HG03439 (cell line): ENCODE measurements around the gene ALAS1.
"Not testable (repeated sequence)": the region's sequence is repeated elsewhere in the genome, so short reads cannot be mapped to it uniquely, and the experiment has no call there.

Experiments
- ATAC-seq: cut with Tn5 transposase; IDR thresholded peaks from one replicate; pipeline ENCODE4 v1.9.1; 2021; ENCODE audit warnings: mild to moderate bottlenecking, moderate library complexity; ENCODE audit not compliant: unreplicated experiment

Gene ALAS1

DNA sequence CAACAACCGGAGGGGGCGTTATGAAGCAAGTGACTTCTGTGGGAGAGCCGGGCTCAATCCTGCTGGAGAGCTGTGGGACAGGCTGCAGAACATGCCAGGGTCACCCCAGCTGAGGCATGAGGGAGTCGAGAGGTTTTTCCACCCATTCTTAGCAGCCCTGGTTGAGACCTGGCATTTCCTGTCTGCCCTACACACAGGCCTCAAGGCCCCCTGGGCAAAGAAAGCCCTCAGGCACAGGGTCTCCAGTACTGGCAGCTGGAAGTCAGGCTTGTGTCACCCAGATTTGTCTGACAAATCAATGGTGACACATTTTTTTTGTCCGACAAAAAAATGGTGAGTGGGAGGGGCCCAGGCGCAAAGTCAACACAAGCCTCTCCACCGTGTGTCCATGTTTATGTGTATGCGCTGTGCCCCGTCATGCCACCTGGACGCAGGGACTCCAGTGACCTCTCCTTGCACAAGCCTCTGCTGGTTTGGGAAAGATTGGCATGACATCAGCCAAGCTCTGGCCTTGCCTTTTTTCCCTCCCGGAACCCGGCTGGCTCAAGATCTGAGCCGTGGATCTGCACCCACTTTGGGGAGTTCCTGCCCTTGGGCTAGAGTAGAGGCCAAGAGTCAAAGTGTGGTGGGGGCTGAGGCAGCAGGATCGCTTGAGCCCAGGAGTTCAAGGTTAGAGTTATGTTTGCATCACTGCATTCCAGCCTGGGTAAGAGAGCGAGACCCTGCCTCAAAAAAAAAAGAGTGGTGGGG lies 20.8 kb upstream of the ALAS1 start:
- ATAC-seq = no peak

GRCh38 chr3:52177701-52178042 lies 20.3 kb upstream of the ALAS1 start:
- no peak for ATAC-seq

GRCh38 chr3:52178126-52178525 lies 19.8 kb upstream of the ALAS1 start:
- not testable (repeated sequence) for ATAC-seq

DNA sequence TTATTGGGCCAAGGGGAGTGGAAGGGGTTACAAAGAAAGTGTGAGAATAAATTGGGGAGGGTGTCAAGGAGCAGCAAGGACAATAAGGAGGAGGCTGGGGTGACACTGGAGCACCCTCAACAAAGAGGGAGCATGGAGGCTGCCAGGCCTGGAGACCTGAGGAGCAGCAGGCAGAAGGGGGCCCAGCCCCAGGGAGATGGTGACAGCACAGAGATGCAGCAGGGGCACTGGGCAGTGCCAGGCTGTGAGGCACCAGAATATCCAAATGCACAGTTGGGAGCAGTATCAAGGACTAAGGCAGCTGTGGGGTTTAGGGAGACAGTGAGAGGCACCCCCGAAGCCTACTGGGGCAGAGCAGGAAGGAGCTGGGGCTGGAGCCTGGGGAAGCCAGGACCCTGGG lies 19.4 kb upstream of the ALAS1 start:
- ATAC-seq = no peak

DNA sequence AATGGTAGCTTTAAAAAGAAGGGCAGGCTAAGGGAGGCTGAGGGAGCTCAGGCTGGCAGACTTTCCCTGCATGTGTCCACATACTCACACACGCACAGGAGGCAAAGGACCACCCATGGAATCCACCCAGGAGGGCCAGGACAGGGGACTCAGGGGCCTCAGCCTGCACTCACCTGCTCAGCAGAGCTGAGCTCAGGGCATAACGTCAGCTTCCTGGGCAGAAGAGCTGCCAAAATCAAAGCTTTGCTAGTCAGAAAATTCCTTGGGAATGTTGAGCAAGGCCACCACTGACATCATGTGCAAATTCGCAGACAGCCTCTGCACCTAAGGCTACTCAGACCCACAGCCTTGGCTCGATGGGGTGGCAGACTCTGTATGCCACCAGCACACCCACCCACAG lies 16.4 kb upstream of the ALAS1 start:
- ATAC-seq = no peak

DNA sequence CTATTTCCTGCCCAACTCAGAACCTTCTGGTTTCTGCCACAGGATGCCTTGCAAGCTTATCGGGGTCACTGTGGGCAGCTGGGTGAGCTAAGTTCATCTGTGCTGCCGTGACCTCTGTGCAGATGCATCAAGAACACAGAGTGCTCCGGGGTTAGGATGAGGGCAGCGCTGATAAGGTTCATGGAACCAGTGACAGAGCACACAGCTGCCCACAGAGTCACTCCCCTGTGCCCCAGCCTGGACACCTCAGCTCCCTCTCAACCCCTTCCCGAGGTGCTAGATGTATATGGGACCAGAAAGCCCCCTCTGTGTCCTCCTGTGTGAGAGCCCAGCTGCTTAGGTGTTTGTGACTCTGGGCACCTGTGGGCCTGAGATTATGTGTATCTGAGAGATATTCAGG lies 15.8 kb upstream of the ALAS1 start:
- ATAC-seq = no peak

GRCh38 chr3:52182691-52183090 lies 15.3 kb upstream of the ALAS1 start:
- ATAC-seq = no peak

- no peak for ATAC-seq
Observed at GRCh38 chr3:52183786-52184445, 14.0 kb upstream of the ALAS1 start.

GRCh38 chr3:52184690-52185089 lies 13.3 kb upstream of the ALAS1 start:
- ATAC-seq = no peak

DNA sequence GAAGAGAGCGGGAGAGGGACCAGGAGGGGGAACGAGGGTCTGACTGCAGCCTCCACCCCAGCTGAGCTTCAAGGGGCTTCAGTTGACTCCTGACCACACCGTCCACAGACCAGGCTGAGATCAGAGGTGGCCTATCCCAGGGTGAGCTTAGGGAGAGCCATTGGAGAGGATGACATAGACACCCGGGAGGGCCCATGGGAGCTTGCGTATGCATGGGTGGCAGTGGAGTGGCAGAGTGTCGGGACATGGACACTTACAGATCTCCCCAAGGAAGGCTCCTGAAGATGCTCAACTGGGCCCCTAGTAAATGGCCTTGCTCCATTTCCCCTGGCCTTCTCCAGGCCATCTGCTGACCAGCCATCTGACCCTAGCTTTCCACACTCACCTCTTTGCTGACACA lies 12.6 kb upstream of the ALAS1 start:
- no peak for ATAC-seq

DNA sequence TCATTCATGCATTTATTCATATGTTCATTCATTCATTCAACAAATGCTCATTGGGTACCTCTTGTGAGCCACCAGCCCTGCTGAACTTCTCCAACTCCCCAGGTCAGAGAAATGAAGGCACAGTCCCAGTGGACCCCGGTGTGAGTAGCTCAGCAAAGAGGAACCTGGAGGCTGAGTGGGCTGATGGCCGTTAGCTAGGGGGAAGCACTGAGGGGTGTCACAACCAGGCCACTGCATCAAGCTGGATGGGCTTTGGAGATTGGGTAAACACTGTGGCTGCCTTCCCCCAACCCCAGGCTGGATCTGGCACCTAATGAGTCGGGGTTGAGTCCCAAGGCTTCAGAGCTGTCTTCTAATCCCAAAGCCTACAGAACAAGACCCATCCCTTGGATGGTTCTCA lies 12.1 kb upstream of the ALAS1 start:
- no peak for ATAC-seq

DNA sequence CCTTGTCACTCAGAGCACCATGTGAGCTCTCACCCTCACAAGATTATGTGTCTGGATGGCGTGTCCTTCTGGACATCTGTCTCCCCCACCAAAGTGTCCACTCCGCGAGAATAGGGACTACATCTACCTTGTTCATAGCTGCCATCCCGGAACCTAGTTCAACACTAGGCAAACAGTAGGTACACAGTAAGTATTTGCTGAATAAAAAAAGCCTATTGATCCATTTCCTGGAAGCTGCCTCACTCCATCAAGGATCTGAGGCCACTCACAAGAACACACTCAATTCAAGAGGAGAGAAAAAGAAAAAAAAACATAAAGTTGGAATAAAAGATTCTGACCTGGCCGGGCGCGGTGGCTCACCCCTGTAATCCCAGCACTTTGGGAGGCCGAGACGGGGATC lies 11.2 kb upstream of the ALAS1 start:
- ATAC-seq = no peak

- no peak for ATAC-seq
Observed at GRCh38 chr3:52188556-52188955, 9.4 kb upstream of the ALAS1 start.

DNA sequence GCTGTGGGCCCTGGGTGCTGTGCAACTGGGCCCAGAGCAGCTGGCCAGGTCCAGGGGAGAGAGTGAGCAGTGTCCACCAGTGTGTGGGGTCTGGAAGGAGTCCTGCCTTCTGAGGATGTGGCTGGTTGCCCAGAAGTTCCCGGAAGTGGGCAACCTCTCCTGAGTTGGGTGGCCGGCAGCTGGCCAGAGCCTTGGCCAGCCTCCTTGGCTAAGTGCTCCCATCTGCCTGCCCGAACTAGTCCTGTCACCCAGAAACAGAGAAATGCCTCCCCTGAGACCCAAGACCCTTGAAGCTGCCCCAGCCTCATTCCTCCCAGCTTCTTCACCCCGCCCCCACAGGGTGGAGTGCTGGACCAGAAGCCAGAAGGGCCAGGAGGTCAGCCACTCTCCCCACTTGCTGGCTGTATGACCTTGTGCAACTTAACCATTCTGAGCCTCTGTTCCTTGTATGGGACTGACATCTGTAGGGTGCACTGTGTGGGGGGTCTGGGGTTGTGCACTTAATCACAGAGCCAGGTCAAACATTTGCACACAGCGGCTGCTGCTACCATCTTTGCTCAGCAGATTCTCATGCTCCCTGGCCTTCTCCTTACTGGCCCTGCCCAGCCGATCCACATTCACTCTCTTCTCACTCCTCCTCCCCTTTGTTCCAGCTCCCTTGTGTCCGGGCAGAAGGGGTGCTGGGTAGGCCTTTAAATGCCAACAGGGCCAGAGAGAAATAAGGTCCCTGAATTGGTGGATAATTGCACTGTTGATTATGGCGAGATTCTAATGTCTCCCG lies 7.5 kb upstream of the ALAS1 start:
- no peak for ATAC-seq

DNA sequence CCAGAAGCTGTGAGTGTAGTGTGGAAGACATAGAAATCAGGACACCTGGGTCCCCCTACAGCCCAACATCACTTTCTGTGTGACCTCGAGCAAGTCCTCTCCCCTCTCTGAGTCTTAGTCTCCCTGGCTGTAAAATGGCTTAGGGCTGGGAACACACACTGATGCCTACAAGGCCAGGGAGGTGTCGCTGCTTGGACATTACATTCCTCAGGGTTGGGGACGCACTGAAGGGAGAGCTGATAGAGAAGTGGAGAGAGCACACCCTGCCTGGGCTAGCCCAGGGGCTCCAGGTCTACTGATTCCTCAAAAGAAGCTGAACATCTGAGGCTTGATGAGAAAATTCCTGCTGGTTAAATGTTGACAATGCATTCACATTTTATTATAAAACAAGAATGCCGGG lies 6.3 kb upstream of the ALAS1 start:
- ATAC-seq = no peak

GRCh38 chr3:52193065-52193464 lies 4.9 kb upstream of the ALAS1 start:
- ATAC-seq = no peak

DNA sequence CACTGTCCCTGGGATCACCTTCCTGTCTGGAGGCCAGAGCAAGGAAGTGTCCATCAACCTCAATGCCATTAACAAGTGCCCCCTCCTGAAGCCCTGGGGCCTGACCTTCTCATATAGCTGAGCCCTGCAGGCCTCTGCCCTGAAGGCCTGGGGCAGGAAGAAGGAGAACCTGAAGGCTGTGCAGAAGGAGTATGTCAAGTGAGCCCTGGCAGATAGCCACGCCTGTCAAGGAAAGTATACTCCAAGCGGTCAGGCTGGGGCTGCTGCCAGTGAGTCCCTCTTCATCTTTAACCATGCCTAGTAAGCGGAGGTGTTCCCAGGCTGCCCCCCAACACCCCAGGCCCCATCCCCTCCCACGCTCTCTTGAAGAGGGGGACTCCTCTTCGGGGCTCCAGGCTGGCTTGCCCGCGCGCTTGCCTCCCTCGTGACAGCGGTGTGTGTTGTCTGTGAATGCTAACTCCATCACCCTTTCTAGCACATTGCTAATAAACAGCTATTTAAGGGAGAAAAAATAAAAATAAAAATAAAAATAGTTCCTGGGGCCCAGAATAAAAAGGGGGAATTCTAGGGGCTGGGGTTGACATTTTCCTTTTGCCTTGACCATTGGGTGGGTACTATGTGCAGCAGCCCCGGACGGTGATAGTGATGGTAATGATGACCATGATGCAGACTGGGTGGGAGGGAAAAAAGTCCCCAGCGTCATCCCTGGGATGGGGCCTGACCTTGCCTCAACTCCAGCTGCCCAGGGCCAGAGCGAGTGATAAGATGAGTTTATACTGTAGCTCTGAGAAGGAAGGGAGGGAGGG lies 3.3 kb upstream of the ALAS1 start:
- no peak for ATAC-seq

DNA sequence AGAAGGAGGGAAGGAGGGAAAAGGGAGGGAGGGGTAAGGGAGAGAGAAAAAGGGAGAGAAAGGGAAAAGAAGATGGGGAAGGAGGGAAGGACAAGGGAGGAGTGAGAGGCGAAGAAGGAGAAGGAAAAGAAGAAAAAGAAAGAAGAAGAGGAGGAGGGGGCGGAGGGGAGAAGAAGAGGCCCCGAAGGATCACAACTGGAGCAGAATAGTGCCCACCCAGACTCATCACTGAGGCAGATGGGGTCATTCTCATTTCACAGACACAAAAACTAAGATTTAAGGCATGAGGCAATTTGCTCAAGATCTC lies 2.7 kb upstream of the ALAS1 start:
- no peak for ATAC-seq

DNA sequence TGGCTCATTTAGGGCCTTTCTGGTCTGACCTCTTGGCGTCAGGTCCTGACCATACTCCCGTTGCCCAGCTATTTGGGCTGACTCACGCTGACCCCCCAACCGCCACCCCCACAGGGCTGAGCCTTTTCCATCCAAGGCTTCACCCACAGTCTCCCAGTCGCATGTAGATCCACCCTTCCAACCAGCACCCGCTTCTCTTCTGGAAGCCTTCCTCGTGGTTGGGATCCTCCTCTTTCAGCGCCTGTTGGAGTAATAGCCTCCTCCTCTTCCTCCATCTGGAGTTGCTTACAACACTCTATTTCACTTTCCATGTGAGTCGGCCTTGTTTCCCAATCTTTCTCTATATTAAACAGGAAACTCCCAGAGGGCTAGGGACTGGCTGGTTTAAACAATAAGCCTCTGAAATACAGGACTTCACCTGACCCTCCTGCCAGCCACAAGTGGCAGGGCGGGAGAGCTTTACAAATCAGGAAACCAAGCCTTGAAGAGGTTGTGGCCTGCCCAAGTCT lies 2.1 kb upstream of the ALAS1 start:
- ATAC-seq = no peak

DNA sequence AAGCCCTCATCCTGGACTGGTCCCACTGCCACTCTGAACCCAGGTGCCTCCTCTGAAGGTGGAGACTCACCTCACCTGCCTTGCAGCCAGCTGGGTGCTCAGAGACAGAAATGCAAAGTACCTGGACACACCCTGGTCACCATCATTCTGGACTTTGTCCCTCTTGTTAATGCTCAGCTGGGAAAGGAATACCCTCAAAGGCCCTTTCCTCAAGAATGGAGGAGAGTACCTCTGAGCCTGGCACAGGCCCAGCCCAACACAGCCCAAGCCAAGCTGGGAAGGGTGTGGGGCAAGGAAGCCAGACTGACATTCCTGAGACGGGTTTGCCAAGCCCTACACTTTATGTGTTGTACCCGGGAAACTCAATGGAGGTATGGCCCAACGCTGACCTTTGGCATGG lies 983 bp upstream of the ALAS1 start:
- ATAC-seq = no peak

DNA sequence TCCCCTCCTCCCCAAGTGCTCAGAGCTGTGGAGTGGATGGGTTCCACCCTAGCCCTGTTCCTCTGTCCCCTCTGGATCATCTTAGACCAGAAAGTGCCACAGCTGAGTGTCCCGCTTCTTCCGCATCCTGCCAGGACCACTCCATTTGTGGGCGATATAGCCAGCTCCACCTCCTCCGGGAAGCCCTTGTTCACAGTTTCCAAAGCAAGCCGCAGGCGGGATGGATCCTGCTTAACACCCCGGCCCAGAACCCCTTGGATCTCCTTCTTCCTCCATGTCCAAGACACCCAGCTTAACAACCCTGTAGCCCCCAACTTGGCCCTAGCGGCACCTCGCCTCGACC lies 490 bp upstream of the ALAS1 start:
- no peak for ATAC-seq
